HEK293T (cell line): ENCODE results near the gene SYT7.

Source experiments
- CTCF ChIA-PET: fragments of 350-600 bp; formaldehyde crosslinking; extraction: SDS; loops from one replicate; lab custom pipeline; 2021; ENCODE audit warnings: antibody characterized with exemption, inconsistent platforms; lab: Yijun Ruan, JAX
- POLR2A ChIA-PET: fragments of 350-600 bp; formaldehyde crosslinking; extraction: SDS; loops from one replicate; lab custom pipeline; 2020; ENCODE audit warnings: antibody characterized with exemption, inconsistent platforms; lab: Yijun Ruan, JAX
- DNase-seq: peaks from one replicate; pipeline ENCODE4 v3.0.0; 2012; ENCODE audit warnings: mixed read lengths; ENCODE audit errors: extremely low spot score
- ARNT ChIP-seq: fragments of 450-650 bp; IDR thresholded peaks from 2 replicates; pipeline ENCODE4 v1.6.1; 2017; ENCODE audit warnings: mild to moderate bottlenecking
- BHLHE40 ChIP-seq: fragments of 450-650 bp; IDR thresholded peaks from 2 replicates; pipeline ENCODE4 v1.6.1; 2016; ENCODE audit warnings: mild to moderate bottlenecking, moderate library complexity, borderline replicate concordance
- CTBP1 ChIP-seq: fragments of 450-650 bp; IDR thresholded peaks from 2 replicates; pipeline ENCODE4 v1.6.1; 2016; ENCODE audit warnings: borderline replicate concordance
- ELF4 ChIP-seq: fragments of 450-650 bp; IDR thresholded peaks from 2 replicates; pipeline ENCODE4 v1.6.1; 2017; ENCODE audit warnings: antibody characterized with exemption
- FOXA1 ChIP-seq: fragments of 450-650 bp; IDR thresholded peaks from 2 replicates; pipeline ENCODE4 v1.6.1; 2016; ENCODE audit warnings: mild to moderate bottlenecking
- FOXK2 ChIP-seq: fragments of 450-650 bp; IDR thresholded peaks from 2 replicates; pipeline ENCODE4 v1.6.1; 2016; ENCODE audit warnings: mild to moderate bottlenecking
- FOXM1 ChIP-seq: fragments of 450-650 bp; IDR thresholded peaks from 2 replicates; pipeline ENCODE4 v1.6.1; 2017; ENCODE audit warnings: mild to moderate bottlenecking, borderline replicate concordance
- HDGF ChIP-seq: fragments of 450-650 bp; IDR thresholded peaks from 2 replicates; pipeline ENCODE4 v1.6.1; 2017; ENCODE audit warnings: antibody characterized with exemption, borderline replicate concordance
- L3MBTL2 ChIP-seq: fragments of 450-650 bp; conservative IDR thresholded peaks from 2 replicates; pipeline ENCODE4 v1.6.1; 2016; ENCODE audit warnings: mild to moderate bottlenecking
- LEF1 ChIP-seq: fragments of 450-650 bp; IDR thresholded peaks from 2 replicates; pipeline ENCODE4 v1.6.1; 2017; ENCODE audit warnings: mild to moderate bottlenecking, borderline replicate concordance
- NFRKB ChIP-seq: fragments of 450-650 bp; IDR thresholded peaks from 2 replicates; pipeline ENCODE4 v1.6.1; 2016; ENCODE audit warnings: mild to moderate bottlenecking, moderate library complexity
- SP1 ChIP-seq: fragments of 450-650 bp; IDR thresholded peaks from 2 replicates; pipeline ENCODE4 v1.6.1; 2017
- SUZ12 ChIP-seq: fragments of 450-650 bp; IDR thresholded peaks from 2 replicates; pipeline ENCODE4 v1.6.1; 2016; ENCODE audit warnings: mild to moderate bottlenecking
- TARDBP ChIP-seq: fragments of 450-650 bp; IDR thresholded peaks from 2 replicates; pipeline ENCODE4 v1.6.1; 2016
- ZNF384 ChIP-seq: fragments of 450-650 bp; IDR thresholded peaks from 2 replicates; pipeline ENCODE4 v1.6.1; 2016
- TF ChIP-seq, protein P1 (sequence below): fragments of 450-650 bp; IDR thresholded peaks from 2 replicates; pipeline ENCODE4 v1.6.1; 2016

Gene SYT7

DNA sequence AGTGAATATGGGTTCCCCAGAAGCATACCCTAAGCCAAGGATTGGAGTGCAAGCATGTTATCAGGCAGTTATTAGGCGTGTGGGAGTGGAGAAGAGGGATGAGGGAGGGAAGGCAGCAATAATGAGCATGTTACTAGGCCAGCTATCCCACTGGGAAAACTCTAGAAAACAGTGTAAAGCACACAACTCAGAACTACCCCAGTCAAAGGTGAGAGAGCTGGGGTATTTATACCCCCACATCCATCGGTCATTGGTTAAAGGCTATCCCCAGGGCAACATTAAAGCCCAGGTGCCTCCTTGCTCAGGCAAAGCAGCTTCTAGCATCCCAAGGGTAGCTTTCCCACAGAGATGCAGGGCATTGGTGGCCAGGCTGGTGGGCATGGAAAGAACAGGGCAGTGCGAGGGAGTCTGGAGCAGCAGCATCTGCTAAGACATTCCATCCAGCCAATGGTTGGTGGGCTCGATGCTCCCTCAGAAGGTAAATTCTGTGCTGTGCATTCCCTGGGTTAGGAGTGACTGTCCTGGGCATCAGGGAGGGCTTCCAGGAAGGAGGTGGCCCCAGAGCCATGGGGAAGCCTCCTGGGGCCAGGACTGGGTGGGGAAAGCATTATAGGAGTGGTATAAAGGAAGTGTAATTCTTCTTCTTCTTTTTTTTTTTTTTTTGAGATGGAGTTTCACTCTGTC is 93.4 kb downstream of the SYT7 start:
- POLR2A ChIA-PET, result no interaction called here
- no peak for DNase-seq
- TF ChIP-seq CTBP1 (no peak), LEF1 (no peak), TARDBP (no peak), BHLHE40 (no peak), L3MBTL2 (no peak), FOXM1 (no peak), ARNT (no peak), ELF4 (no peak)
- CTCF ChIA-PET, result interaction anchor here (1.0 kb wide), 1 partner anchor 22 kb away, joined by 3 read pairs; no protein-coding TSS in a partner anchor

DNA sequence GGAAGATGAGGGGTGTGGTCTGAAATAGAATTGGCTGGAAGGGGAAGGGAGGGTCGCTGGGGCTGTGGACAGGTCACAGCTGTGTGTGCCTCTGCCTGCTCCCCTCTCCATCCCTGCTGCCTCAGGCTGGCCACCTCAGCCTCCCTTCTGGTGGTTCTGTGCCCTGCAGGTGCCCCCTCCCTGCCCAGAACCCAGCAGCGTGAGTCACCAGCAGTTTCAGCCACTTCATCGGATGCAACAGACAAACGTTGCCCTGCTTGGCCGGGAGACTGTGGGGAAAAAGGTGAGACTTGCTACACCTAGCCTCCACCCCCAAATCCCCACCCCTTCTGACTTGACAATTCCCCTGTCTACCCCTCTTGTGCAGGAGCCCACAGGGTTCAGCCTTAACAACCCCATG is 94.1 kb downstream of the SYT7 start:
- POLR2A ChIA-PET, result no interaction called here
- no peak for DNase-seq

GRCh38 chr11:61486011-61486620 is 94.8 kb downstream of the SYT7 start:
- ChIA-PET CTCF (interaction anchor here (0.8 to 1.0 kb wide), 2 partner anchors 9 to 27 kb away, joined by 3 read pairs; no protein-coding TSS in a partner anchor), POLR2A (no interaction called here)
- DNase-seq, result no peak
- TF ChIP-seq ZNF384, result no peak
- TF ChIP-seq FOXK2, result no peak
- no peak for TF ChIP-seq BHLHE40
- TF ChIP-seq, protein P1, sequence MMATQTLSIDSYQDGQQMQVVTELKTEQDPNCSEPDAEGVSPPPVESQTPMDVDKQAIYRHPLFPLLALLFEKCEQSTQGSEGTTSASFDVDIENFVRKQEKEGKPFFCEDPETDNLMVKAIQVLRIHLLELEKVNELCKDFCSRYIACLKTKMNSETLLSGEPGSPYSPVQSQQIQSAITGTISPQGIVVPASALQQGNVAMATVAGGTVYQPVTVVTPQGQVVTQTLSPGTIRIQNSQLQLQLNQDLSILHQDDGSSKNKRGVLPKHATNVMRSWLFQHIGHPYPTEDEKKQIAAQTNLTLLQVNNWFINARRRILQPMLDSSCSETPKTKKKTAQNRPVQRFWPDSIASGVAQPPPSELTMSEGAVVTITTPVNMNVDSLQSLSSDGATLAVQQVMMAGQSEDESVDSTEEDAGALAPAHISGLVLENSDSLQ, result no peak

More for the DNA sequence above, 94.1 kb downstream of the SYT7 start:
- CTCF ChIA-PET, result interaction anchor here (1.0 kb wide), 1 partner anchor 23 kb away, joined by 3 read pairs; no protein-coding TSS in a partner anchor
- TF ChIP-seq SP1 (no peak), ARNT (no peak), NFRKB (no peak), FOXA1 (no peak)

DNA sequence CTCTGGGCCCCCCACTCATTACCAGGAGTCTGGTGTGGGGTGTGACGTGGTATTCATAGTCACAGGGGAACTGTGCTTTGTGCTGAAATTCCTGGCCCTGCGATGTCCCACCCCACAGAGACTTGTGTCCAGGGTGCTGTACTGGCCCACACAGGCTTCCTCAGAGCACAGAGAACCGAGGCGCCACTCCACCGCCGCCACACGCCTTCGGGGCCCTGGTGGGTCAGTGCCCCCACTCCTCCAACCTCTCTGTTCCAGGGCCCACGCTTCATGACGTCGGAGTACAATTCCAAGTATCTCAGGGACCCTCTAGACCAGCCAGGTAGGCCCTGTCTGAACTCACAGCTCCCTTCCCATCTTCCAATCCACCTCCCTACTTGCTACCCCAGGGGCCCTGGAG is 95.8 kb downstream of the SYT7 start:
- CTCF ChIA-PET, result no interaction called here
- TF ChIP-seq ARNT, result no peak
- TF ChIP-seq HDGF, result no peak
- no peak for TF ChIP-seq SUZ12
- no peak for TF ChIP-seq CTBP1
- no peak for TF ChIP-seq NFRKB
- TF ChIP-seq, protein P1, result no peak
- no peak for TF ChIP-seq L3MBTL2
- no peak for TF ChIP-seq LEF1
- no peak for TF ChIP-seq ELF4
- TF ChIP-seq SP1, result no peak
- no peak for TF ChIP-seq BHLHE40
- TF ChIP-seq ZNF384, result no peak
- TF ChIP-seq FOXA1, result no peak
- no peak for TF ChIP-seq FOXM1
- TF ChIP-seq TARDBP, result no peak
- no peak for TF ChIP-seq FOXK2
- POLR2A ChIA-PET, result no interaction called here
- DNase-seq, result no peak

DNA sequence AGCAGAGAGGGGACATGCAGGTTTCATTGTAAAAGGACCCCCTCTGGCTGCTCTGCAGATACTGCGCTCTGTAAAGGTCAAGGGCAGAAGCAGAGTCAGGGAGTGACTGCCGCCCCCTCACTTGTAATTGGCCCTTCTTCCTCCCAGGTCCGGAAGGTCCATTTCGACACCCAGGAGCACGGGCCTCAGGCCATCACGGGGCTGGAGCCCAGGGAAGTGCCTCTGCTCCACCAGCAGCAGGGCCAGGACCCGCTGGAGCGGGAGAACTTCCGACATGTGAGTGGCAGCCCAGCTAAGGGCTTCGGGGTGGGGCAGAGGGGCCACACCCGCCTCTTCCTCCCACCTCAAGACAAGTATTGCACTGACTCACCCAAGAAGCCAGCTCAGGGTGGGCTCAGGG is 96.3 kb downstream of the SYT7 start:
- TF ChIP-seq HDGF, result no peak
- no peak for TF ChIP-seq FOXM1
- TF ChIP-seq ELF4, result no peak
- no peak for TF ChIP-seq ZNF384
- TF ChIP-seq SUZ12, result no peak
- TF ChIP-seq L3MBTL2, result no peak
- no peak for TF ChIP-seq BHLHE40
- no peak for TF ChIP-seq TARDBP
- ChIA-PET CTCF (interaction anchor here (0.6 to 0.9 kb wide), 2 partner anchors 14 to 24 kb away, joined by 4 to 6 read pairs; partner anchors contain the start of gene LRRC10B), POLR2A (no interaction called here)
- DNase-seq, result no peak

GRCh38 chr11:61482513-61482912 is 98.4 kb downstream of the SYT7 start:
- no peak for TF ChIP-seq FOXA1
- no peak for TF ChIP-seq SUZ12
- TF ChIP-seq, protein P1, result no peak
- no peak for TF ChIP-seq TARDBP
- no peak for TF ChIP-seq ARNT
- no peak for TF ChIP-seq CTBP1
- no peak for TF ChIP-seq L3MBTL2
- no peak for TF ChIP-seq ZNF384
- no peak for TF ChIP-seq FOXK2
- TF ChIP-seq BHLHE40, result no peak
- no peak for TF ChIP-seq SP1
- no peak for TF ChIP-seq ELF4
- TF ChIP-seq HDGF, result no peak
- TF ChIP-seq LEF1, result no peak
- no peak for TF ChIP-seq NFRKB
- TF ChIP-seq FOXM1, result no peak
- CTCF ChIA-PET, result interaction anchor here (0.7 to 3.4 kb wide), 13 partner anchors 10 to 157 kb away, joined by 3 to 21 read pairs (median 5); partner anchors contain the start of gene LRRC10B
- POLR2A ChIA-PET, result no interaction called here
- DNase-seq, result peak; percentile 81
